ENCODE data around the gene AGR2.
"Not testable (repeated sequence)": the region's sequence is repeated elsewhere in the genome, so short reads cannot be mapped to it uniquely, and the experiment has no call there.

Gene AGR2

GRCh38 chr7:16804674-16805439 lies at the start of gene AGR2:
Gene AGR2, minus strand, starts transcription at chr7:16804999. Its CDS starts 3,203 bp downstream, at chr7:16801796.
- DNase-seq (ENCODE audit: low read depth in 2 of 2), result no peak

DNA sequence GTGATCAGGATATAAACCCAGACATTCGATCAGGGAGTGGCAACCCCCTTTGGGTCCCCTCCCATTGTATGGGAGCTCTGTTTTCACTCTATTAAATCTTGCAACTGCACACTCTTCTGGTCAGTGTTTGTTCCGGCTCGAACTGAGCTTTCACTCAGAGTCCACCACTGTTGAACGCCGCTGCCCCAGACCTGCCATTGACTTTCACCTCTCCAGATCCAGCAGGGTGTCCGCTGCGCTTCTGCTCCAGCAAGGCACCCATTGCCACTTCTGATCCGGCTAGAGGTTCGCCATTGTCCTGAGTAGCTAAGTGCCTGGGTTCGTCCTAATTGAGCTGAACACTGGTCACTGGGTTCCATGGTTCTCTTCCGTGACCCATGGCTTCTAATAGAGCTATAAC lies 48.4 kb upstream of the AGR2 start:
- DNase-seq (ENCODE audit: low read depth in 2 of 2), result not testable (repeated sequence)

- DNase-seq (ENCODE audit: low read depth in 2 of 2), result no peak
Measured at GRCh38 chr7:16851829-16852228, 47.0 kb upstream of the AGR2 start.

DNA sequence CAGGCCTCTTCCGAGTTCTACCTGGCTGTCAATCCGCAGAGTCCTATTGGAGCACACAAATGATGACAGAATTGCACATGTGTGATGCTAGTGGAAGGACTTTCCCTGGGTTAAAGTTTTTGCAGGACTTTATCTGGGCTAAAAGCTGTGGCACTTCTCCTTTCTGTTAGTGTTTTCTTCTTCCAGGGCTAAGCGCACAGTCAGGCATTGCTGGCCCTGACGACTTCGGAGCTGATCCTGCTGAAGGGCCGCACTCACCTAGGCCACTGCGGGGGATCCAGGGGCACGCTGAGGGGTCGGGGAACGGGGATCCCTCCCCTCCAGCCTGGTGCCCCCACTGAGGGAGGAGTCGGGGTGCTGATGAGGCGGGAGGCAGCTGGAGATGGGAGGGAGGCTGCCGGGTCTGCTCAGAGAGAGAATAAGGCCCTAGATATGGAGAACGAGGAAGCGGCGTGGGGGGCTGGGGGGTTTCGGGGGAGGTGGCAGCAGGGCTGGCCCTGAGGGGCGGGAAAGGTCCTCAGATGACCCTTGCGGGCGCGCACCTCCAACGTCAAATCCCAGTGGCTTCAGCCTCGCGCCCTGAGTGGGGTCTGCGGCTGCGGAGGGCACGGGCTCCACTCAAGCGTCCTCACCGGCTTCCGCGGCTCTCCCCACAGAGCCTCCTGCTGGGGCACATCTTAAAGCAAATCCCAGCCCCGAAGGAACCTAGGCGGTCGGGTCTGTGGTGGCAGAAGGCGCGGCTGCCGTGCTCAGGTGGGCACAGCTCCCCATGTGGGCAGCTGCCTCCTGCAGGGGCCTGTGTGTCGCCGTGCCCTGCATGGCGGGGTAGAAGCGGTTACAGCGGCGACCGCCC lies 46.0 kb upstream of the AGR2 start:
- DNase-seq (ENCODE audit: low read depth in 2 of 2), result no peak

DNA sequence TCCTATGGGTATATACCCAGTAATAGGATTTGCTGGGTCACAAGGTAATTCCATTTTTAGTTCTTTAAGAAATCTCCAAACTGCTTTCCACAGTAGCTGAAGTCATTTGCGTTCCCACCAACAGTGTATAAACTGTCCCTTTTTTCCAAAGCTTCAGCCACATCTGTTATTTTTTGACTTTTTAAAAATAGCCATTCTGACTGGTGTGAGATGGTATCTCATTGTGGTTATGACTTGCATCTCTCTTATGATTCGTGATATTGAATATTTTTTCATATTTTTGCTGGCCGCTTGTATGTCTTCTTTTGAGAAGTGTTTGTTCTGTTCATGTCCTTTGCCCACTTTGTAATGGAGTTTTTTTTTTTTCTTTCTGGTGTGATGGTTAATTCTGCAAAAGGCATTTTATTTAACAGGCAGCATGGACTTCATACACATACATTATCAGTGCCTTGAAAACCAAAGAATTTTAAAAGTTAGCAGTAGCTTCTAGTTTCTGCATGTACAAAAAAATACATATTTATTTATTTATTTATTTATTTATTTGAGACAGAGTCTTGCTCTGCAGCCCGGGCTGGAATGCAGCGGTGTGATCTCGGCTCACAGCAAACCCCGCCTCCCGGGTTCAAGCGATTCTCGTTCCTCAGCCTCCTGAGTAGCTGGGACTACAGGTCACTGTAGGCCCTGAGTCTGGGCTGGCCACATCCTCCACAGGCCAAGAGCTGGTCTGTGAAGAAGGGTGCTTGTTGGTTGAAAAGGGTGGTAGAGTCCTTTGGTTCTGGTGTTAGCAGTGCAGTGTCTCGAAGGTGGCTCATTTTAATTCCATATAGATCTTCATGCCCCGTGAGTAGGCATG lies 44.7 kb upstream of the AGR2 start:
- DNase-seq (ENCODE audit: low read depth in 2 of 2), result no peak

- DNase-seq (ENCODE audit: low read depth in 2 of 2), result no peak
Measured at GRCh38 chr7:16847381-16847860, 42.6 kb upstream of the AGR2 start.

DNA sequence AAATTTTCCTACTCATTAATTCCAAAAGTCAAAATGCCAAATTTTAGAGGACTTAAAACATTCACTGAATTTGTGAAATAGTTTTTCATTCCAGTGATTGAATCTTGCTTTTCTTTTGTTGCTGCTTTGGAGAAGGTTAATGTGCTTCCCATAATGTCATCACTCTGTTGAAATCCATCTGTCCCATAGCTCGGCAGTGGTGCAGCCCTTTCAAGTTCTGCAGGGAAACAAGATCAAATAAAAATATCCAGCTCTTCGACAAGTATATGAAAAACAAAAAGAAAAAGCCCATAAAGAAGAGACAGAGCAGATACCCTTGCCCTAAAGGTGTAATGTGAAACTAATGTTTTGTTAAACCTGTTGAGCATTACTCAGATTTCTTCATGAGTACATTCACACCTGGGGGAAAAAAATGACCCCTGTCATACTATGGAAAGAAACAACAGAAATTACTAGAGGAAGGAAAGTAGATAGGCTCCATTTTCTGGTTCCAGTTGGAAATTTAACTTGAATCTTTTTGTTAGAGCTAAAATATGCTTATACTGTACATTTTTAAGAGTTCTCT lies 41.9 kb upstream of the AGR2 start:
- no peak for DNase-seq (ENCODE audit: low read depth in 2 of 2)

DNA sequence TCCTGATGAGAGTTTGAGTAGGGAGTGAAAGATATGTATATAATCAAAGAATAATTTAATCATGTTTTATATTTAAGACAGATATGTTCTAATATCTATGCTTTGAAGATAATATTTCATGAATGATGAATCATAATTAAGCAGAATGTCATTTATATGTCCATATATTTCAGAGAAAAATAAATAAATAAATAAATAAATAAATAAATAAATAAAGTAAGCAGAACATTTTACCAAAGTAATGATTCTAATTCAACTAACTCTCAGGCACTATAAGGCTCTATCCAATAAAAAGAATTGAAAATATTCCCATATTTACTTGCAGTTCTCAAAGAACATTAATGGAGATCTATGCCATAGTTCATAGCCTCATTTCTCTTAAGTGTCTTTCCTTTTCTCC lies 40.9 kb upstream of the AGR2 start:
- DNase-seq (ENCODE audit: low read depth in 2 of 2), result no peak

DNA sequence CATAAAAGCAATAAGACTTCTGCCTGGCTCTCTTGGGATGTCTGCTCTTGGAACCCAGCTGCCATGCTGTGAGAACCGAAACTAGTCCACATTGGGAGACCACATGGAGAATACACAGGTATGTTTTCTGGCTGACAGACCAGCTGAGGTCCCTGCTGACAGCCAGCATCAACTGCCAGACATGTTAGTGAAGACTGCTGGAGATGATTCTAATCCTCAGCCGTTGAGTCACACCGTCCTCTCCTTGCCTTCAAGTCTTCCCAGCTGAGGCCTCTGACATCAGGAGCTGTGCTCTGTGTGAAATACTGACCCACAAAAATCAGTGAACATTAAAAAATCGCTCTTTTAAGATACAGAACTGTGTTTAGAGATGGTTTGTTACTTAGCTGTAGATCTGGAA lies 36.9 kb upstream of the AGR2 start:
- no peak for DNase-seq (ENCODE audit: low read depth in 2 of 2)

DNA sequence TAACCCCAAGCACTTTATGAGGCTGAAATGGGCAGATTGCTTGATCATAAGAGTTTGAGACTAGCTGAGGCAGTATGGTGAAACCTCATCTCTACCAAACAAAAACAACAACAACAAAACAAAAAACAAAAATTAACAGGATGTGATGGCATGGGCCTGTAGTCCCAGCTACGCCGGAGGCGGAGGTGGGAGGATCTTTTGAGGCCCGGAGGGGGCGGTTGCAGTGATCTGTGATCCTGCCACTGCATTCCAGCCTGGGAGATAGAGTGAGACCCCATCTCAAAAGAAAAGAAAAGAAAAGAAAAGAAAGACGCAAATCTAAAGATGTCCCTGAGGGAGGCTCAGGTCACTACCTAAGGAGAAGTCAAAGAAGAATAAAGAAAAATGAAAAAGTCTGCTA lies 35.3 kb upstream of the AGR2 start:
- DNase-seq (ENCODE audit: low read depth in 2 of 2), result no peak

GRCh38 chr7:16839646-16840045 lies 34.8 kb upstream of the AGR2 start:
- DNase-seq (ENCODE audit: low read depth in 2 of 2), result no peak

DNA sequence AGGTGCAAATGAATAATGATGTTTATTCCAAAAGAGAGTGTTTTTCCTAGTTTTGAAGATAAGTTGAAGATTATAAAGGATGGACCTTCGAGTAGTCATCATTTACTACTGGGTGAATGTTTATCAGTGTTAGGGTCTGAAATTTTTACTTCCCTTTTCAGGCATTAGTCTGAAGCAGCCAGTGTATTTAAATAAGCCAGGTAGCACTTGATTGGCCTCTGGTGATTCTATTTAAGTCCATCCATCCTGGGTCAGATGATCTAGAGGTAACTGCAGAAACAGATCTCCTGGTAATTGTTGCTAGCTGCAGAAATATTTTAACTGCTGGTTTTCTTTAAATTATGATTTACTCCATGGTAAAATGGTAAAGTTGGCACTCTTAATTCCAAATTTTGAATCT lies 34.1 kb upstream of the AGR2 start:
- DNase-seq (ENCODE audit: low read depth in 2 of 2), result no peak

DNA sequence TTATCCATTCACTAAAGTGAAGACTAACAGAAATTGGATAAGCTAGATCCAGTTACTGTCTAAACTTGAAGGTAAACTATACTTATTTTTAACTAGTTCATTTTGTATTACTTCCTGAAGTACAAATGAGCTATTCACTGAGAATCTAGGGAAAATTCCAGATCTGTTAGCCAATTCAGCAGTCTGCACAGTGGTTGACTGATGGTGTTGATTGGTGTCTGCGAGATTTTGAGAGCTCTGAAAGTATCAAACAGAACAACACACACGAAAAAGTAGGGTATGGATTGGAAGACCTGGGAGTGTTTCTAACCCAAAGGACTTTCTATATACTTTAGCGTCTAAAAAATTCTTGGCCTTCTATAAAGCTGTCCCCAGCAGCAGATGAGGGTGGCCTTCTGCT lies 33.6 kb upstream of the AGR2 start:
- DNase-seq (ENCODE audit: low read depth in 2 of 2), result no peak

GRCh38 chr7:16836481-16836880 lies 31.7 kb upstream of the AGR2 start:
- DNase-seq (ENCODE audit: low read depth in 2 of 2), result no peak

GRCh38 chr7:16833373-16833772 lies 28.6 kb upstream of the AGR2 start:
- DNase-seq (ENCODE audit: low read depth in 2 of 2), result no peak

GRCh38 chr7:16826060-16826459 lies 21.3 kb upstream of the AGR2 start:
- no peak for DNase-seq (ENCODE audit: low read depth in 2 of 2)

DNA sequence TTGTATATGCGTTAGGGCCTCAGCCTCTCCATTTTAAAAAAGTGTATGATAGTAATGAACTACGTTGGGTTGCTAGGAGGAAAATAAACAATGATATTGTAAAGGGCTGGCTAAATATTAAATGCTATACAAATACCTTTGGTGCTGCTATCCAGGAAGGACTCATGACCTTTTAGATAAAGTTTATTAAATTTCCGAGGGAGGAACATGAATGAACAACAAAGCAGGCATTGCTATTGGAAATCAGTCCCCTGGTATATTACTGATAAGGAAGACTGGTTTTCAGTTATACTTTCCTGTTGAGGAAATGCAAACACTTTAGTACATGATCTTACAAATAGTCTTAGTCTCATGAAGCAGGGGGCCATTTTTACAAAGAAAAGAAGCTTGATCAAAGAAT lies 17.2 kb upstream of the AGR2 start:
- no peak for DNase-seq (ENCODE audit: low read depth in 2 of 2)

DNA sequence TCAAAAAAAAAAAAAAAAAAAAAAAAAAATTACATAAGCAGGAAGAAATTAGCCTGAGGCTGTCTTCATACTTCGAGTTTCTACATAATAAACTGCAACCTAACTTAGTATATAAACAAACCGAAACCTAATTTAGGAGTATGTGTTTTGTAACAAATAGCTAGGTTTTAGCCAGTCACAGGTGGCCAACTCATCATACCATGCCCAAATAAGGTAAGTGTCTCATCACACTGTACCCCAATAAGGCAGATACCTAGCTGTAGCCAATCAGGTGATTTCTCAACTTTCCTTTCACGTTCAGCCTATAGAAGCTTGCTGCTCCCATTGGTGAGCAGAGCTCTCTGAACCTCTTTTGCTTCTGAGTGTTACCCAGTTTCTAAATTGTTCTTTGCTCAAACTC lies 13.9 kb upstream of the AGR2 start:
- DNase-seq (ENCODE audit: low read depth in 2 of 2), result no peak

DNA sequence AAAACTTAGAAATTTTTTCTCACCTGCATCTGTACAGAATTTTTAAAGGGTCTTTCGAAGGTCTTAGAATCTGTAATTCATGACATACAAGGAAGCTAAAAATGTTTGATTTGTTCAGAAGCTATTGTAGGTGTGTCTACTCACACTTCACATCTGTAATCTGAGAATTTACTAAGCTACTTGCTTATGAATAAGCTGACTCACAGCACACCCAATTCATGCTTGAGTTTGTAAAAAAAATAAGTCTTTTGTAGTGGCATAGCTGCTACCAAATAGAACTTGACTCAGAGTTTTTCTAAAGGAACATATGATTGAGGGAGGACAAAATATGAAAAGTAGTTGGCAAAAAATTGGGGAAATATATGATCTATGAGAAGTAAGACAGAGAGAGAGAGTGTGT lies 12.7 kb upstream of the AGR2 start:
- no peak for DNase-seq (ENCODE audit: low read depth in 2 of 2)

DNA sequence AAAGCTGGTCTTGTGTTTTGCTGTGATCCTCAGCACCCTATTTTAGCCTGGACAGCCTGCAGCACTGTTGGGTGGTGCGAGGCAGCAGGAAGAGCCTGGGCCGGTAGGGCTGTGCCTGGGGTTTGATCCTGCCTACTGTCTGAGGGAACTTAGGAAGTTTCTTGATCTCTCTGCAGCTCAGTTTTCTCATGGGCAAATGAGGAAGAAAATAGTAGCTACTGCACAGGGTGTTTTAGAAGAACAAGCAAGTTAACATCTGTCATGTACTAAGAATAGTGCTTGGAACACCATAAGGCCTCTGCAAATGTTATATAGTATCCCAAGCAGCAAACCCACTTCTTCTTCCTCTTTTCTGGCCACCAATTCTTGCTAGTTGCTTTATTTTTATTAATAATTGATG lies 12.0 kb upstream of the AGR2 start:
- DNase-seq (ENCODE audit: low read depth in 2 of 2), result no peak

DNA sequence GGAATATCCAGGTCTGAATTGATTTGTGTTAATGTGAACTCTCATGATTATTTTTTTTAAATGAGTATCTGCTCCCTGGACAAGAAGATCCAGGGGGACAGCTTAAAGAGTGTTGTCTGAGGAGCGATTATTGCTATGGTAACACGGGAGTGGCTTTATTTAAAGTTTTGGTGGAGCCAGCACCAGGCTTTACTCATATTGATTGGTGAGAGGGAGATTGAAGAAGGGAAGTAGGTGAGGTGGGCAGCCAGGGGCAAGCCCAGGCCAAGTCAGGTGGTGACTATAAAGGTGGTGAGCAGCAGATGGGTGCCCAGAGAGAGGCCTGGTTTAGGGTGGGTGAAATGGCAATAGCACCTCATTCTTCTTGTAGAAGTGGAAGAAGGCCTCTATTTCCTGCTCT lies 10.2 kb upstream of the AGR2 start:
- DNase-seq (ENCODE audit: low read depth in 2 of 2), result no peak

DNA sequence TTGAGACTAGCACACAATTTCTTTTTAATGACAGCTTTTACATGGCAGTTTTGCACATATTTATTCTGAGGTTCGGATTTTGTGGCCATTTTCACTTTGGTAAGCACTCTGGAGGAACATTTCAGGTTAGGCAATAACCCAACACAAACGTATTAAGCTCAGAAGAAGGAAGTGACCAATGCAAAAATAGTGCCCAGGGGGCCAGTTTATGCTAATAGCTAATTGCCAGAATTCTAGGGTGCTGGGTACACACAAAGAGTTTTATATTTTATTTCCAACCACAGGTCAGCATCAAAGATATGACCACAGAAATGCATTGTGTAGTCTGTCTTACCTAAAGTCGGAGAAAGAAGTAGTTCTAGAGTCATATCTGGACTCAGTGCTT lies 8.4 kb upstream of the AGR2 start:
- no peak for DNase-seq (ENCODE audit: low read depth in 2 of 2)

Measured in stimulated activated CD4-positive, alpha-beta T cell treated with anti-CD3 and anti-CD28 coated beads, Interleukin-1b, Interleukin-23, amount 100 ng/mL, for 4 hours (primary cell).